HG03039 (cell line): ENCODE measurements around the gene PLA2G6.
"Not testable (repeated sequence)": the region's sequence is repeated elsewhere in the genome, so short reads cannot be mapped to it uniquely, and the experiment has no call there.

Experiments used
- ATAC-seq: cut with Tn5 transposase; IDR thresholded peaks from one replicate; pipeline ENCODE4 v1.9.1; 2021; ENCODE audit warnings: mild to moderate bottlenecking, moderate library complexity; ENCODE audit not compliant: unreplicated experiment

PLA2G6 gene

GRCh38 chr22:38135133-38135706 is 46.4 kb downstream of the PLA2G6 start:
- no peak for ATAC-seq

DNA sequence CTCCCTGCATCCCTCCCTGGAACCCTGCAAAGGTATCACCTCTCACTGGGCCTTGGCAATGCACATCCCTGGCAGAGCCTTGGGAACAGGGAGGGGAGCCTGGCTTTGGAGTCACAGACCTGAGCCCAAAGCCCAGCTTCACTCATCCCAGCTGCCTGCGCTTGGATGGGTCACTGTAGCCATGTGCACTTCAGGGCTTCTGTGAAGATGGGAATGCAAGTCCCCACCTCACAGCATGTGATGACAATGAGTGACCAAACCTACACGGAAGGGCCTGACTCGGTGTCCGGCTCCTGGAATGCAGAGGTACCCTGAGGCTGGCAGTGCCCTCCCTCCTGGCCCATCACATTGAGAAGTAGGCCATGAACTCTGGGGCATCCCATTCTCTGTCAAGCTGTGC is 48.3 kb downstream of the PLA2G6 start:
- ATAC-seq: no peak

DNA sequence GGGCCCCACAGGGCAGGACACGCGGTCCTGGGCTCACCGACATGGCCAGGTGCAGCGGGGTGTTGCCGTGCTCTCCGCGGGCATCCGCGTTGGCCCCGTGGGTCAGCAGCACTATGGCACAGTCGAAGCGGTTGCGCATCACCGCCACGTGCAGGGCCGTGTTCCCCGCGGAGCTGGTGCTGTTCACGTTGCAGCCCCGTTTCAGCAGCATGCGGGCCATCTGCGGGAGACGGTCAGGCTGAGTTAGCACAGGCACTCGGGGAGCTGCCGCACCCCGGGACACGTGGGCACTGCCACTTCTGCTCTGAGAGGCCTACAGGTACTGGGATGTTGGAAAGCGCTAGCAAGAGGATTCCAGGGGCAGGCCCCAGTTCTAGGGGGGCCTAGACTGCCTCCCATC is 48.8 kb downstream of the PLA2G6 start:
- ATAC-seq: no peak

- ATAC-seq: no peak
Measured at GRCh38 chr22:38132136-38132535, 49.5 kb downstream of the PLA2G6 start.

- ATAC-seq: no peak
Measured at GRCh38 chr22:38131399-38131798, 50.2 kb downstream of the PLA2G6 start.

DNA sequence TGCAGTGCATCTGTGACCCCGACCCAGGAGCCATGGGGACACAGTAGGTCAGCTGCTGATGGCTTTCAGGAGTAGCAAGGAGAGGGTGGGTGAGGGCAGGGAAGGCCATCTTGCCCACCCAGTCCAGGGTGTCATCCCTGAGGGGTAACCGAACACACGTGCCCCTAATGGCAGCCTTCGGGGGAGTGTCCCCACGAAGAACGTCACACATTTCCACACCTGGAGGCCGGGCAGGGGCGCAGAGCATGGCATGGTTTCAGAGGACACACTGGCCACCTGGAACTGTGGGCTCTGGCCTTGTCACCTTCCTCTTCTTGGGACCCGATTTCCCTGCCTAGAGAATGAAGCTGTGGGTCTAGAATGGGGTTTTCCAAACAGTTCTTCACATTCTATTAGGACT is 51.8 kb downstream of the PLA2G6 start:
- no peak for ATAC-seq

- no peak for ATAC-seq
Measured at GRCh38 chr22:38129021-38129420, 52.6 kb downstream of the PLA2G6 start.

DNA sequence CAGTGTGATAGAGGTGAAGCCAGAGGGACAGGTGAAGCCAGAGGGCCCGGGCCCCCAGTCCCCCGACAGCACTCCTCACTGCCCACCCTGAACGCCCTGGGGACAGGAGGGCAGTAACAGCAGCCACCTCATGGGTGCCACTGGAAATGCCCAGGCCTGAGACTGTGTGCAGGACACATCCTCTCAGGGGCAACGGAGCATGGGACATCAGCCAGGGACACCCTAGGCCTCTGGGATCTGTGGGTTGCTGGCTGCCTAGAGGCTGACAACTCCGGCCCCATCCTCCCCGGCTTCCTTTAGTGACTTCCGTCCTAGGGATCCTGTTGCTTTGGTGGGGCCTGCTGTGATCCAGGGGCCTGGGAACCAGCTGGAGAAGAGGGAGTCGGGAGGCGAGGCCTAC is 53.8 kb downstream of the PLA2G6 start:
- no peak for ATAC-seq

- ATAC-seq: no peak
Measured at GRCh38 chr22:38126928-38127668, 54.5 kb downstream of the PLA2G6 start.

GRCh38 chr22:38125751-38126201 is 55.9 kb downstream of the PLA2G6 start:
- no peak for ATAC-seq

GRCh38 chr22:38125038-38125610 is 56.5 kb downstream of the PLA2G6 start:
- no peak for ATAC-seq

- no peak for ATAC-seq
Measured at GRCh38 chr22:38124236-38124974, 57.2 kb downstream of the PLA2G6 start.

DNA sequence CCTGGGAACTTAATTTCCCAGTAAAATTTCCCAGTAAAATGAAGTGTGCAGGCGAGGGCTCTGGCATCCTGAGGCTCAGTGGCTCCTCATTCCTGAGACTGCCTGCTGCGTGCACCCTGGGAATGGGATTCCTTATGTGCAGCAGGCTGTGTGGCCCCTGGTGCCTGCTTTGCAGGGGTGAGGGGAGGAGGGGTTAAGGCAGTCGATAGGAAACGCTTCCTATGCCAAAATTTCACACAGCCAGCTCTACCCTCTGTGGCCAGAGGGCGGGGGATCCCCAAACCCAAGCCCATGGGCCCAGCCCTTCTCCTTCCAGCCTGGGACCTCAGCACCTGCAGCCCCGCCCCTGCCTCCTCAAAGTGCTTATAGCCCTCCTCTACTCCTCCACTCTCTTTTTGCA is 59.0 kb downstream of the PLA2G6 start:
- no peak for ATAC-seq

GRCh38 chr22:38120359-38121110 is 61.1 kb downstream of the PLA2G6 start:
- ATAC-seq: no peak

DNA sequence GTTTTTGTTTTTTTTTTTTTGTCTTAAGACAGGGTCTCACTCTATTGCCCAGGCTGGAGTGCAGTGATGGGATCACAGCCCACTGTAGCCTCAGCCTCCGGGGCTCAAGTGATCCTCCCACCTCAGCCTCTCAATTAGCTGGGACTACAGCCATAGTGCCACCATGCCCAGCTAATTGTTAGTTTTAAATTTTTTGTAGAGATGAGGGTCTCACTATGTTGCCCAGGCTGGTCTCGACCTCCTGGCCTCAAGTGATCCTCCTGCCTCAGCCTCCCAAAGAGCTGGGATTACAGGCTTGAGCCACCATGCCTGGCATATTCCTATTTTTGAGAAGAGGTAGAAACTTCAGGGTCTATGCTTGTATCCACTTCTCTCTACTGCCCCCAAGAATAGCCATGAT is 62.9 kb downstream of the PLA2G6 start:
- not testable (repeated sequence) for ATAC-seq

DNA sequence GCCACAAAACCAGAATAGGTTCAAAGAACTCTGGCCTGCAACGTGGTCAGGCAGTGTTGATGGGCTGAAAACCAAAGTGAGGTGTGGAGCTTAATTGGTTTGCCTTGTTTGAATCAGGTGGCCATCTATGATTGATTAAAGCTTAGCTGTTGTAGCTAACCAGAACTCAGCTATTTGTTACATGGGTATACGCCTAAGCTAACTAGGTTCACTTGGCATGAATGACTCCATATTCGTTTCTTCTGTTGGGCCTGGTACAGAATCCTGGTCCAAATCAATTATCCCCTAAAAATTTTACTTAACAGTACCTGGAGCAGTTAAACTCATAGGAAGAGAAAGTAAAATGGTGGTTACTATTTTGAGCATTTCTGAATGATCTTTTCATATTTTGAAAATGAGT is 63.4 kb downstream of the PLA2G6 start:
- no peak for ATAC-seq

GRCh38 chr22:38117556-38117955 is 64.1 kb downstream of the PLA2G6 start:
- not testable (repeated sequence) for ATAC-seq

DNA sequence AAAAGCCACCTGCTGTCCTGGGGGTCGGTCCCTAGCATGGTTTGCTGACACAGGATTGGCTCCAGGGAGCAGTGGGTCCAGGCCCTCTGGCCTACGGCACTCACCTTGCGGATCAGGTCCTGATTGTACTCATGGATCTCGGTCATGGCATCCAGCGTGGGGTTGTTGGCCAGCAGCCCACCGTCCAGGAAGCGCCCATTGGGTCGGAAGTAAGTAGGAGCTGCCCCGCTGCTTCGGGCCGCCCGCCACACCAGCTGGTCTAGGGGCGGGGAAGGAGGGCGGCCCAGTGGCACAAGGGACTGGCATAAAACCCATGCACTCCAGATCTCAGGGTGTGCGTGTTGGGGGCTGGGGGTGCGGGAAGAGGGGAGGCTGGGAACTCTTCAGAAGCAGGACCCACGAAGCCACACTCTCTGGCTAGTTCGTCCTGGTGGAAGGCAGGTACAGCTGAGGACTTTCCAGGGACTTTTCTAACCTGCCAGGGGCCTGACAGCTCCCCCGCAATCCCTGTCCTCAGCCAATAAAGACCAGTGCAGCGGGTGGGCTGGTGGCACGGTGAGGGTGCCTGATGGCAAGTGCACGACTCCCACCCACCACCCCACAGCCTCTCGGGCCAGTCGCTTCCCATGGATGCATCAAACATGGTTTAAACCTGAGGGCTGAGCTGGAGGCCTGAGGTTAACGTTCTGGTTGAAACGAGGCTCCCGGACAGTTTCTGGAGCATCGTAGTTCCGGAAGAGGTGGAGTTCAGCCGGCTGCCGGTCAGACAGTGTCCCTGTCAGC is 66.0 kb downstream of the PLA2G6 start:
- no peak for ATAC-seq

DNA sequence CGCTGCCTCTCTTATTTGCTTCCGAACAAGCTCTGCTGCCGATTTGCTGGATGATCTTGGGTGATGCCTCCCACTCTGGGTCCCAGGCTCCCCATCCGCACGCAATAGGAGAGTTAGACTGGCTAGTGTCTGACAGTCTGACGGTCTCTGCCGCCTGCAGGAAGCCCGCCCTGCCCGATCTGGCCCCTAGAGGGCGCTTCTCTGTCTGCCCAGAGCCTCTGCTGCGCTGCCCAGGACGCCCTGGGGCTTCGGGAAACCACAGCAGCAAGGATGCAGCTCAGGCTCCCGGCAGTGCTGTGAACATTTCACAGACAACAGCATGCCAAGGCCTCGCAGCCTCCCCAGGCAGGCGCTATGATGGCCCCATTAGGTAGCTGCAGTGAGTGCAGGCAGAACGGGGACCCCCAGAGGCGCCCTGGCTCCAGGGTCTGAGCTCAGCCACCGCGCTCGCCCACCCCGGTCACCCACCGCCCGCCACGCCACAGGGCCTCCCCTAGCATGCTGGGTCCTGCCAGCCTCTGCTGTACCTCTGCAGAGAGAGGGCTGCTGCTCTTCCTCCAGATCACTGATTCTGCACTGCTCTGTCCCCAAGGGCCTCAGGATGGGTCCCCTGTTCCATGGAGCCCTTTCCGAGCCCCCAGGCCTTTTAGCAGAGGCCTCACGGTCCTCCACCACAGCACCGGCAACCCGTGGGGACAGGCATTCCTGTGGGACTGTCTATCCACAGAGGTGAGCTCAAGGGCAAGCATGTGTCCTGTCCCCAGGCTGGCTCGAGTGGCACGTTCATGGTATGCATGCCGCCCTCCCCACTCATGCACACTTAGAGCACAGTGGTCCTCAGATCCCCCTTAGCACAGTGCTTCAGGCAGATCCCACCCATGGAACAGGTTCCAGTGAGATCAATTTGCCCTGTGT is 66.9 kb downstream of the PLA2G6 start:
- no peak for ATAC-seq
